HEK293T (cell line): ENCODE data around the gene RNU5B-1.

Source experiments
- CTCF ChIA-PET: fragments of 350-600 bp; formaldehyde crosslinking; extraction: SDS; loops from one replicate; lab custom pipeline; 2021; ENCODE audit warnings: antibody characterized with exemption, inconsistent platforms; lab: Yijun Ruan, JAX
- POLR2A ChIA-PET: fragments of 350-600 bp; formaldehyde crosslinking; extraction: SDS; loops from one replicate; lab custom pipeline; 2020; ENCODE audit warnings: antibody characterized with exemption, inconsistent platforms; lab: Yijun Ruan, JAX
- DNase-seq: peaks from one replicate; pipeline ENCODE4 v3.0.0; 2012; ENCODE audit warnings: mixed read lengths; ENCODE audit errors: extremely low spot score
- ARNT ChIP-seq: fragments of 450-650 bp; IDR thresholded peaks from 2 replicates; pipeline ENCODE4 v1.6.1; 2017; ENCODE audit warnings: mild to moderate bottlenecking
- BHLHE40 ChIP-seq: fragments of 450-650 bp; IDR thresholded peaks from 2 replicates; pipeline ENCODE4 v1.6.1; 2016; ENCODE audit warnings: mild to moderate bottlenecking, moderate library complexity, borderline replicate concordance
- CTBP1 ChIP-seq: fragments of 450-650 bp; IDR thresholded peaks from 2 replicates; pipeline ENCODE4 v1.6.1; 2016; ENCODE audit warnings: borderline replicate concordance
- ELF4 ChIP-seq: fragments of 450-650 bp; IDR thresholded peaks from 2 replicates; pipeline ENCODE4 v1.6.1; 2017; ENCODE audit warnings: antibody characterized with exemption
- FOXA1 ChIP-seq: fragments of 450-650 bp; IDR thresholded peaks from 2 replicates; pipeline ENCODE4 v1.6.1; 2016; ENCODE audit warnings: mild to moderate bottlenecking
- FOXK2 ChIP-seq: fragments of 450-650 bp; IDR thresholded peaks from 2 replicates; pipeline ENCODE4 v1.6.1; 2016; ENCODE audit warnings: mild to moderate bottlenecking
- FOXM1 ChIP-seq: fragments of 450-650 bp; IDR thresholded peaks from 2 replicates; pipeline ENCODE4 v1.6.1; 2017; ENCODE audit warnings: mild to moderate bottlenecking, borderline replicate concordance
- HDGF ChIP-seq: fragments of 450-650 bp; IDR thresholded peaks from 2 replicates; pipeline ENCODE4 v1.6.1; 2017; ENCODE audit warnings: antibody characterized with exemption, borderline replicate concordance
- L3MBTL2 ChIP-seq: fragments of 450-650 bp; conservative IDR thresholded peaks from 2 replicates; pipeline ENCODE4 v1.6.1; 2016; ENCODE audit warnings: mild to moderate bottlenecking
- LEF1 ChIP-seq: fragments of 450-650 bp; IDR thresholded peaks from 2 replicates; pipeline ENCODE4 v1.6.1; 2017; ENCODE audit warnings: mild to moderate bottlenecking, borderline replicate concordance
- NFRKB ChIP-seq: fragments of 450-650 bp; IDR thresholded peaks from 2 replicates; pipeline ENCODE4 v1.6.1; 2016; ENCODE audit warnings: mild to moderate bottlenecking, moderate library complexity
- PKNOX1 ChIP-seq: fragments of 450-650 bp; IDR thresholded peaks from 2 replicates; pipeline ENCODE4 v1.6.1; 2016
- SP1 ChIP-seq: fragments of 450-650 bp; IDR thresholded peaks from 2 replicates; pipeline ENCODE4 v1.6.1; 2017
- SUZ12 ChIP-seq: fragments of 450-650 bp; IDR thresholded peaks from 2 replicates; pipeline ENCODE4 v1.6.1; 2016; ENCODE audit warnings: mild to moderate bottlenecking
- TARDBP ChIP-seq: fragments of 450-650 bp; IDR thresholded peaks from 2 replicates; pipeline ENCODE4 v1.6.1; 2016
- ZNF384 ChIP-seq: fragments of 450-650 bp; IDR thresholded peaks from 2 replicates; pipeline ENCODE4 v1.6.1; 2016

Gene RNU5B-1

GRCh38 chr15:65339416-65339815 is 34.9 kb downstream of the RNU5B-1 start:
- no peak for TF ChIP-seq ELF4
- no peak for TF ChIP-seq ZNF384
- TF ChIP-seq FOXA1, result no peak
- TF ChIP-seq HDGF, result no peak
- TF ChIP-seq LEF1, result no peak
- TF ChIP-seq BHLHE40, result no peak
- TF ChIP-seq PKNOX1, result no peak
- no peak for TF ChIP-seq TARDBP
- no peak for TF ChIP-seq FOXM1
- ChIA-PET CTCF (interaction anchor here (0.6 to 1.2 kb wide), 3 partner anchors 9 to 219 kb away, joined by 3 read pairs; no protein-coding TSS in a partner anchor), POLR2A (interaction anchor here (1.8 kb wide), 1 partner anchor 35 kb away, joined by 5 read pairs; the partner anchor contains the start of gene RNU5B-1)
- DNase-seq, result no peak

GRCh38 chr15:65339920-65340319 is 35.4 kb downstream of the RNU5B-1 start:
- peak; percentile 51 for TF ChIP-seq PKNOX1
- TF ChIP-seq ARNT, result no peak
- CTCF ChIA-PET, result interaction anchor here (1.2 kb wide), 2 partner anchors 10 to 45 kb away, joined by 3 read pairs; no protein-coding TSS in a partner anchor
- POLR2A ChIA-PET, result interaction anchor here (1.6 to 1.8 kb wide), 2 partner anchors 24 to 35 kb away, joined by 3 to 5 read pairs; partner anchors contain the start of gene RNU5B-1
- DNase-seq, result no peak

GRCh38 chr15:65342493-65342892 is 38.0 kb downstream of the RNU5B-1 start:
- POLR2A ChIA-PET, result no interaction called here
- CTCF ChIA-PET, result no interaction called here
- TF ChIP-seq ARNT (no peak), BHLHE40 (no peak)
- no peak for DNase-seq

- ChIA-PET CTCF (no interaction called here), POLR2A (no interaction called here)
- no peak for TF ChIP-seq FOXM1
- TF ChIP-seq HDGF, result no peak
- no peak for TF ChIP-seq FOXA1
- no peak for TF ChIP-seq FOXK2
- DNase-seq, result no peak
Measured at GRCh38 chr15:65343374-65343981, 39.0 kb downstream of the RNU5B-1 start.

- ChIA-PET CTCF (no interaction called here), POLR2A (no interaction called here)
- no peak for DNase-seq
- TF ChIP-seq FOXA1, result no peak
- no peak for TF ChIP-seq HDGF
- TF ChIP-seq LEF1, result no peak
- TF ChIP-seq NFRKB, result no peak
- TF ChIP-seq FOXM1, result no peak
- no peak for TF ChIP-seq TARDBP
- no peak for TF ChIP-seq FOXK2
- TF ChIP-seq SP1, result no peak
- no peak for TF ChIP-seq SUZ12
- no peak for TF ChIP-seq L3MBTL2
- no peak for TF ChIP-seq ELF4
- TF ChIP-seq ARNT, result no peak
- no peak for TF ChIP-seq CTBP1
- no peak for TF ChIP-seq ZNF384
- TF ChIP-seq PKNOX1, result no peak
Measured at GRCh38 chr15:65344214-65344913, 39.9 kb downstream of the RNU5B-1 start.

- DNase-seq, result no peak
- TF ChIP-seq HDGF (no peak), BHLHE40 (no peak), SUZ12 (no peak), PKNOX1 (no peak), ELF4 (no peak), LEF1 (no peak), TARDBP (no peak), NFRKB (no peak), CTBP1 (no peak), FOXA1 (no peak), L3MBTL2 (no peak), ZNF384 (no peak), FOXK2 (no peak), FOXM1 (no peak), ARNT (no peak)
- ChIA-PET POLR2A (no interaction called here), CTCF (no interaction called here)
Measured at GRCh38 chr15:65344914-65345275, 40.4 kb downstream of the RNU5B-1 start.
